T-helper 2 cell treated with Interferon-gamma antibody and Interleukin-4, amounts not matched to agents 100 ng/mL and 5 ng/mL, for 36 hours (primary cell): ENCODE measurements around the gene VAPA. TPM values are rescaled to one million over a fixed set of nuclear protein-coding genes. Genes with fewer than 3 reads are reported as not detected.

Source experiments
- intact Hi-C: fragments of 100-400 bp; cut with micrococcal nuclease; formaldehyde crosslinking; loops from one replicate; pipeline ENCODE4 v1.15.1; 2023
- total RNA-seq: library from RNA; stranded (reverse); gene quantifications from 2 replicates; pipeline ENCODE4 v1.2.3, GENCODE V29; 2022

VAPA gene
- total RNA-seq, 1 donor from 2014 or later = 168 TPM

GRCh38 chr18:9931678-9932077 is 17.9 kb downstream of the VAPA start:
- intact Hi-C loops = no loop called here

DNA sequence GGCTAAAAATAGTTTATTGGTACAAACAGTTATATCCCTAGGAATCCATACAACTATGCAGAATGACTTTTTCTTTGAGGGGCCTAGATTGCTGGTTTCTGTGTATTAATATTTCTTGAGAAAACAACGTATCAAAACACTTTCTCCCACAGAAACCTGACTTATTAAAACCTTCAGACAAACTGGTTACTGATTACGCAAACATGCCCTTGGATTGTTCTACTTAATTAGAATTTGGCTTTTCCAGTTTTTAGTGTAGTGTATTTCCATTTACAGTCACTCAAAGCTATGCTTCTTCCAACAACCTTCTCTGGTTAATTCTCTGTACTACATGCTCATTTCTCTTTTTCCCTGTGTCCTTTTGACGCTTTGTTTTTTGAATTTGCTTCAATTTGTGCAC is 20.0 kb downstream of the VAPA start:
- intact Hi-C loops = no loop called here

GRCh38 chr18:9934274-9934673 is 20.5 kb downstream of the VAPA start:
- intact Hi-C loops = no loop called here

DNA sequence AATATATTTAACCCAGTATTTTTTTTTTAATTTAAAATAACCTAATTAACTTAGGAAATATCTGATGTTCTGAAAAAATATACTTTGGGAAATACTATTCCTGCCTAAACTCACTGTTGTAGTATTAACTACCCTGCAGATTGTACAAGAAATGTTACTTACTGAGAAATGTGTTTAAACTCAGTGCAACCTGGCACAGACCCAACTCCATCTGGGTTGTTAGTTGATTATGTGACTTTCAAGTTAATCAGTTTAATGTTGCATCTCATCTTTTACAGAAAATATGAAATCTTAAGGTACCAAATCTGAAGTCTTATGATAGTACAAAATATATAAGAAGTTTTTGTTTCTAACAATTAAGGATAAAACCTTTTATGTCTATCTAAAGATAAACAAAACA is 27.3 kb downstream of the VAPA start:
- intact Hi-C loops = no loop called here

GRCh38 chr18:9941660-9942059 is 27.8 kb downstream of the VAPA start:
- intact Hi-C loops = no loop called here

GRCh38 chr18:9943311-9943710 is 29.5 kb downstream of the VAPA start:
- intact Hi-C loops = no loop called here

- intact Hi-C loops = loop anchor here (5.0 kb wide), 1 partner anchor 33 kb away; the partner anchor contains the start of gene VAPA
Observed at GRCh38 chr18:9944805-9945204, 31.0 kb downstream of the VAPA start.

DNA sequence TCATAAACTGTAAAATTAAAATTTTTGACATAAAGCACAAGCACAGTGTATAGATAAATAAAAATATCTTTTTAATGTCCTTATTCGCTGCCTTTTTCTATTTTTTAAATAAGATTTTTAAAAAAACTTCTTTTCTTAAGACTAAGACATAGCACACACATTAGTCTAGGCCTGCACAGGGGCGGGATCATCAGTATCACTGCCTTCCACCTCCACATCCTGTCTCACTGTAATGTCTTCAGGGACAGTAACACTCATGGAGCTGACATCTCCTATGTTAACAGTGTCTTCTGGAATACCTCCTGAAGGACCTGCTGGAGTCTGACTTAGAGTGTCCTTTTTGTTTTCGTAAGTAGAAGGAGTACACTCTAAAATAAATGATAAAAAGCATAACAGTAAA is 33.0 kb downstream of the VAPA start:
- intact Hi-C loops = loop anchor here (5.0 kb wide), 1 partner anchor 35 kb away; the partner anchor contains the start of gene VAPA

DNA sequence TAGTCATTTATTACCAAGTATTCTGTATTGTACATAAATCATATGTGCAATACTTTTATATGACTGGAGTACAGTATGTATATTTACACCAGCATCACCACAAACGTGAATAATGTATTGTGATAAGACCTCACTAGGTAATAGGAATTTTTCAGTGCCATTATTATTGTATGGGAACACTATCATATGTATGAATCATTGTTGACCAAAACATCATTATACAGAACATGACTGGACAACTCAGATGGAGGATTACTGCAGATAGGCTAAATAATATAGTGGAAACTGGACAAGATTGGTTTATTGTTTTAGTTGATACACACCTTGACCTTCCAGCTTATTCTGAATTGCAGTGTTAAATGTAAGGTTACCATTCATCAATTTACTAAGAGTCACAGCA is 33.4 kb downstream of the VAPA start:
- intact Hi-C loops = loop anchor here (5.0 kb wide), 1 partner anchor 35 kb away; the partner anchor contains the start of gene VAPA

DNA sequence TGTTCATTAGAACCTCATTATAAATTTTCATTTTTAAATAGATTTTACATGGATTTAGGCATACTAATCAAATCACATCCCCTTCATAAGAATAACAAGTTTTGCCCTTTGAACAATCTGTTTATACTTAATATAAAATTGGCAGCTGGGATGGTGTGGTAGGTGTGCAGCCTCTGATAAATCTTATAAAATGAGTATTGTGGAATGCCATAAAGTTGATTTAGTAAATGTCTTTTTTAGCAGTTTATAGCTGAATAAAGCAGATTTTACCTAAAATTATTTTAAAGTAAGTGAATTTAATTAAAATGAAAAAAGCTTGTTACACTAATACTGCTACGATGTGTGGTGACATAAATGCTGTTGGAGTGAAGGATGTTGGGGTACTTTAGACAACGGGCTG is 35.5 kb downstream of the VAPA start:
- intact Hi-C loops = loop anchor here (5.0 kb wide), 1 partner anchor 37 kb away; the partner anchor contains the start of gene VAPA

DNA sequence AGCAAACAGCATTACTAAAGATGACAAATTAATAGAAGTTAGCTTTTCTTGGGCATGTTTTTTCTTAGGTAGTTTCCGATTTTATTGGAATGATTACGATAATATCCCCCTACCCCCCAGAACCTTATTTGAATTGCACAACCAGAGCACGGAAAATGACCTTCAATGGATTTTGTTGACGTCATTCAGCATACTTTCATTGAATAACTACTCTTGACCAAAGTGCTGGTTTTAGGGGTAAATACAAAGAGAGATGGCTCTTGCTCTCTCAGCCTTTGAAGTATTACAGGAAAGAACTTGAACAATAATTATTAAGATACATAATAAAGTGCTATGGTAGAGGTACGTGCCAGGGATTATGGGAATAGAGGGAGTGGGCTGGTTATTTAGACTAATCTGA is 36.0 kb downstream of the VAPA start:
- intact Hi-C loops = loop anchor here (5.0 to 10.0 kb wide), 2 partner anchors 38 to 335 kb away; partner anchors contain the start of genes PPP4R1 and VAPA

DNA sequence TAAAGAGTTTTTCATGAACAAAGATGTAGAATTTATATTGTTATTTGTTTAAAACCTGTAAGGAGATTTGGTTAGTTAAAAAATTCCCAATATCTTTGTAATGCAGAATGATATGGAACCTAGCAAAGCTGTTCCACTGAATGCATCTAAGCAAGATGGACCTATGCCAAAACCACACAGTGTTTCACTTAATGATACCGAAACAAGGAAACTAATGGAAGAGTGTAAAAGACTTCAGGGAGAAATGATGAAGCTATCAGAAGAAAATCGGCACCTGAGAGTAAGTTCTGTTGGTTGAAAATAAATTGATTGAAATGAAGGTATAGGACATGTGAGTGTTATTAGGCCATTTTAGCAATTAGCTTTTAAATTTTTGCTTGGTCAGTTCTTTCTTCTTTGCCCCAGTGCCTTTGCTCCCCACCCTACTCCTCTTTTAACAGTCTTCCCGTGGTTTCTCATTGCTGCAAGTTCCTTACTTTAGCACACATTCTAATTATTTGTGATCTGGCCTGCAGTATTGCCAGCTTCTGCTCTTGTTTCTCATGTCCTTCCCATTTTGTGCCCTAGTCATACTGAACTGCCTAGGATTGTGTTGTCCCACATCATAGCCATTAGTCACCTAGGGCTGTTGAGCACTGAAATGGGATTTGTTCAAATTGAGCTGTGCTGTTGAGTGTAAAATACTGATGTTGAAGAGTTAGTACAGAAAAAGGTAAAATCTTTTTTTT is 36.6 kb downstream of the VAPA start:
- intact Hi-C loops = loop anchor here (10.0 kb wide), 1 partner anchor 336 kb away; the partner anchor contains the start of gene PPP4R1

DNA sequence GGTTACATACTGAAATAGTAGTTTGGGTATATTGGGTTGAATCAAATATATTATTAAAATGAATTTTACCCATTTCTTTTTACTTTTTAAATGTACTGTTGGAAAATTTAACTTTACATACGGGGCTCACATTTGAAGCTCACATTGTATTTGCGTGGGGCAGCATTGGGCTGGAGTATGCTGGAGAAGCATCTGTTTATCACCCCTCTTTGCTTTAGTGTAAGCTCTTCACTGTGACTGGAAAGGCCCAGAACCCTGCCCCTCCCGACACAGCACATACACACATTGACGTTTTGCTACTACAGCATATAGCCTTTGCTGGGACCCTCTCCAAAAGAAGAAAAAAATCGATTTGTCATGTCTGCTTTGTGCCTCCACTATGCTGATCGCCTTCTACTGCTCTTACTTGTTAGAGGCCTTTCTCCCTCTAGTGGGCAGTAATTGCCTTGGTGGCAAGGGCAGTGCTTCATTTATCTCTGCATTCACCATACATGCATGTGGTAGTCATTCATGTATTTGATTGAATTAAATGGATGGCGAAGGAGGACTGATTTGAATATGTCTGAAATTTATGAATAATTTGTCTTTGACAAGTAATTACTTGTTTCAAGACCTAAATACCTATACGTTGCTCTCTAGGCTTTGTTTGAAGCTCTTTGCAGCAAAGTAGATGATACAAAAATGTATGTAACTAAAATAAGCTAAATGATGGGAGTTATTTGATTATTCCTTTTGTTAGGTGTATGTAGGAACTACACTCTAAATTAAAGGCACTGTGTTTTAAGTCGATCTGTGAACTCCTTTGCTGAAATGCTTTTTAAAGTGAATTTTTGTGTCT is 37.4 kb downstream of the VAPA start:
- intact Hi-C loops = loop anchor here (10.0 kb wide), 1 partner anchor 336 kb away; the partner anchor contains the start of gene PPP4R1

- intact Hi-C loops = loop anchor here (10.0 kb wide), 1 partner anchor 338 kb away; the partner anchor contains the start of gene PPP4R1
Observed at GRCh38 chr18:9952633-9953416, 39.0 kb downstream of the VAPA start.

DNA sequence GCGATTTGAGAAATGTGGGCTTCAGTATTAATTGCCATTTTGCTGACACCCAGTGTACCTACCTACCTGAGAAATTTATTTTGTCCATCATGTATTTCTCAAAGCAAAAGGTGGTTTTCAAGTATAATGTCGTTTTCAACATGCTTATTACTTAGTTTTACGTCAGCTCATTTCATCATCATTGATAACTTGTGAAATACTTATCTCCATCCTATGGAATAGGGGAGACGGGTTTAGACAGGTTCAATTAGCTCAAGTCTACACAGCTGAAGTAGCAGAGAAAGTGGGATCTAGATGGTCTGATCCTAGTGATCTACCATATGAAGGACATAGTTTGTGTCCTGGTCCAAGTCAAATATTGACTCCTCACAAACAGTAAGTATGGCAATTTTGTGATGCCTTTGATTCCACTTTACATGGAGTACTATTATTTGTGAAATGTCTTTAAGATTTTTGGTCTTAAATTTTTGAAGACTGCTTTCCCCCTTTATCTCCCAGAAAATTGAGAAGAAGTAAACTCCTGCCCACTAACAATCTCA is 45.1 kb downstream of the VAPA start:
- intact Hi-C loops = loop anchor here (10.0 kb wide), 1 partner anchor 344 kb away; the partner anchor contains the start of gene PPP4R1

DNA sequence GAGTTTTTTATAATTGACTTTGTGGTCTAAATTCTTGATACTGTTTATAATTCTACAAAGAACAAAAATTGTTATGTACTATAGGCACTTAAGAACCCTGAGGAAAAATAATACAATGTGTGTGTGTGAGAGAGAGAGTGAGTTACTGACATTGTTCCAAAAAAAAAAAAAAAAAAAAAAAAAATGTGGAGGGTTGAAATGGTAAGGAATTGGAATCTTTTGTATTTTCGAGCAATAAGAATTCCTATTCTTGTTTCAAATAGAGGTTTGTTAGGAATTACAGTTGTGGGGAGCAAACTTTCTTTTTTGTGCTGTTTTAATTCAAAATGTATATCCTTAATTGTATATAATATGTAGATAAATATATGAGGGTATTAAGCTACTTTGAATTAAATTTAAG is 45.7 kb downstream of the VAPA start:
- intact Hi-C loops = loop anchor here (10.0 kb wide), 1 partner anchor 345 kb away; the partner anchor contains the start of gene PPP4R1

- intact Hi-C loops = no loop called here
Observed at GRCh38 chr18:9960258-9960904, 46.6 kb downstream of the VAPA start.

DNA sequence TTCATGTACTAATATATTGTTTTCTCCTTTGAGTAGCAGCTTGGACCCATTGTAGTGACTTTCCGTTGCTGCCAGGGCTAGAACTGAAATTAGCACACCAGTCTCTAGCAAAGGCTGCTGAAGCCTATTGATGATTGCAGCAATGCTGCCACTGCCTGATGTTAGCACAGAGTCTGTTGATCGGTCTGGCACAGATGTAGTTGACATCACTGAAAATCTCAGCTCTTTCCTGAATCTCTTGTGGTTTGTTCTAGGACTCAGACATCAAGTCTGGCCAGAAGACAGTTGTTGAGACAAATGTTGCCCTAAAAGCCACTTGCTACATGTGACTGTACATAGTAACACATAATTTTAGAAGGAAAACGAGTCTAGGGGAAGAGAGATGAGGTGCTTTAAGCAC is 47.2 kb downstream of the VAPA start:
- intact Hi-C loops = no loop called here

GRCh38 chr18:9965711-9966624 is 52.2 kb downstream of the VAPA start:
- intact Hi-C loops = no loop called here
